GM08714 (cell line): ENCODE data around the gene ACOX2.

Experiments used
- H3K4me3 ChIP-seq: fragments of 200-500 bp; sonication (Bioruptor generic); 2 replicates; pipeline ENCODE4 v1.5.1; 2014; ENCODE audit warnings: mild to moderate bottlenecking, low read length, inconsistent platforms
- ZNF274 ChIP-seq: IDR thresholded peaks from 2 replicates; pipeline ENCODE4 v1.6.1; 2012; ENCODE audit warnings: mild to moderate bottlenecking, low read depth, low read length

Gene ACOX2

GRCh38 chr3:58560771-58561311 is 23.9 kb upstream of the ACOX2 start:
- no peak overlapping the region for H3K4me3 ChIP-seq
- TF ChIP-seq ZNF274 = no peak

GRCh38 chr3:58559586-58559985 is 22.6 kb upstream of the ACOX2 start:
- no peak overlapping the region for H3K4me3 ChIP-seq
- TF ChIP-seq ZNF274 = no peak

- no peak for TF ChIP-seq ZNF274
- no peak overlapping the region for H3K4me3 ChIP-seq
Observed at GRCh38 chr3:58557491-58557890, 20.5 kb upstream of the ACOX2 start.

GRCh38 chr3:58556761-58557221 is 19.8 kb upstream of the ACOX2 start:
- no peak overlapping the region for H3K4me3 ChIP-seq
- TF ChIP-seq ZNF274 = no peak

- H3K4me3 ChIP-seq = no peak overlapping the region
- no peak for TF ChIP-seq ZNF274
Observed at GRCh38 chr3:58556001-58556400, 19.0 kb upstream of the ACOX2 start.

- TF ChIP-seq ZNF274 = no peak
- no peak overlapping the region for H3K4me3 ChIP-seq
Observed at GRCh38 chr3:58555203-58555602, 18.2 kb upstream of the ACOX2 start.

GRCh38 chr3:58553003-58553402 is 16.0 kb upstream of the ACOX2 start:
- no peak overlapping the region for H3K4me3 ChIP-seq
- no peak for TF ChIP-seq ZNF274

- H3K4me3 ChIP-seq = no peak overlapping the region
- TF ChIP-seq ZNF274 = no peak
Observed at GRCh38 chr3:58551636-58552180, 14.7 kb upstream of the ACOX2 start.

GRCh38 chr3:58544541-58544940 is 7.6 kb upstream of the ACOX2 start:
- H3K4me3 ChIP-seq = no peak overlapping the region
- TF ChIP-seq ZNF274 = no peak

- no peak for TF ChIP-seq ZNF274
Observed at GRCh38 chr3:58540176-58540858, 3.3 kb upstream of the ACOX2 start.

GRCh38 chr3:58539626-58540025 is 2.6 kb upstream of the ACOX2 start:
- TF ChIP-seq ZNF274 = no peak
- no peak overlapping the region for H3K4me3 ChIP-seq

More at GRCh38 chr3:58540176-58540858, 3.3 kb upstream of the ACOX2 start:
- no peak overlapping the region for H3K4me3 ChIP-seq

- no peak for TF ChIP-seq ZNF274
- no peak overlapping the region for H3K4me3 ChIP-seq
Observed at GRCh38 chr3:58537412-58538301, 667 bp upstream of the ACOX2 start.

GRCh38 chr3:58535531-58536500 is 1.2 kb downstream of the ACOX2 start:
- H3K4me3 ChIP-seq = no peak overlapping the region
- TF ChIP-seq ZNF274 = no peak
